ENCODE results near the gene NAGA. TPM values are rescaled to one million over a fixed set of nuclear protein-coding genes. Genes with fewer than 3 reads are reported as not detected.
A peak's percentile ranks its signal among the peaks of the same experiment; 100 is the strongest.

NAGA gene
- total RNA-seq, 1 donor from 2014 or later, result 23.5 TPM

- peak overlapping the region; percentile 83 for H3K4me3 Mint-ChIP-seq (ENCODE audit: unreplicated experiment)
- DNase-seq (ENCODE audit: extremely low spot score, unreplicated experiment), result no peak
- H3K9me3 Mint-ChIP-seq (ENCODE audit: unreplicated experiment), result no peaks in the 10 kb centered on the region
- H3K36me3 Mint-ChIP-seq (ENCODE audit: unreplicated experiment), result peaks cover 5% of the 10 kb centered on the region
- TF ChIP-seq CTCF (IDR thresholded peaks at IDR 0.05), result no peak
- H3K27ac Mint-ChIP-seq (ENCODE audit: unreplicated experiment), result peak overlapping the region; percentile 95
- no peaks in the 10 kb centered on the region for H3K27me3 Mint-ChIP-seq (ENCODE audit: unreplicated experiment)
- peaks cover 19% of the 10 kb centered on the region for H3K4me1 Mint-ChIP-seq (ENCODE audit: unreplicated experiment)
Measured at GRCh38 chr22:42069801-42070516, 653 bp downstream of the NAGA start.

GRCh38 chr22:42068291-42068690, 2.3 kb downstream of the NAGA start:
- Mint-ChIP-seq H3K27ac (ENCODE audit: unreplicated experiment) (no peak overlapping the region), H3K36me3 (ENCODE audit: unreplicated experiment) (peaks cover 5% of the 10 kb centered on the region), H3K27me3 (ENCODE audit: unreplicated experiment) (no peaks in the 10 kb centered on the region), H3K4me3 (ENCODE audit: unreplicated experiment) (no peak overlapping the region), H3K9me3 (ENCODE audit: unreplicated experiment) (no peaks in the 10 kb centered on the region), H3K4me1 (ENCODE audit: unreplicated experiment) (peaks cover 19% of the 10 kb centered on the region)
- no peak for DNase-seq (ENCODE audit: extremely low spot score, unreplicated experiment)
- no peak for TF ChIP-seq CTCF (IDR thresholded peaks at IDR 0.05)

- Mint-ChIP-seq H3K9me3 (ENCODE audit: unreplicated experiment) (no peaks in the 10 kb centered on the region), H3K4me3 (ENCODE audit: unreplicated experiment) (no peak overlapping the region), H3K36me3 (ENCODE audit: unreplicated experiment) (peaks cover 5% of the 10 kb centered on the region), H3K4me1 (ENCODE audit: unreplicated experiment) (peaks cover 19% of the 10 kb centered on the region), H3K27ac (ENCODE audit: unreplicated experiment) (no peak overlapping the region), H3K27me3 (ENCODE audit: unreplicated experiment) (no peaks in the 10 kb centered on the region)
- DNase-seq (ENCODE audit: extremely low spot score, unreplicated experiment), result no peak
- no peak for TF ChIP-seq CTCF (IDR thresholded peaks at IDR 0.05)
Measured at GRCh38 chr22:42067671-42068251, 2.9 kb downstream of the NAGA start.

- Mint-ChIP-seq H3K27me3 (ENCODE audit: unreplicated experiment) (no peaks in the 10 kb centered on the region), H3K4me1 (ENCODE audit: unreplicated experiment) (peaks cover 19% of the 10 kb centered on the region), H3K9me3 (ENCODE audit: unreplicated experiment) (no peaks in the 10 kb centered on the region), H3K27ac (ENCODE audit: unreplicated experiment) (no peak overlapping the region), H3K36me3 (ENCODE audit: unreplicated experiment) (peaks cover 5% of the 10 kb centered on the region), H3K4me3 (ENCODE audit: unreplicated experiment) (no peak overlapping the region)
- TF ChIP-seq CTCF (IDR thresholded peaks at IDR 0.05), result no peak
- peak; percentile 80 for DNase-seq (ENCODE audit: extremely low spot score, unreplicated experiment)
Measured at GRCh38 chr22:42066937-42067336, 3.7 kb downstream of the NAGA start.

GRCh38 chr22:42066126-42066761, 4.4 kb downstream of the NAGA start:
- Mint-ChIP-seq H3K27ac (ENCODE audit: unreplicated experiment) (no peak overlapping the region), H3K4me3 (ENCODE audit: unreplicated experiment) (no peak overlapping the region), H3K4me1 (ENCODE audit: unreplicated experiment) (peaks cover 13% of the 10 kb centered on the region), H3K9me3 (ENCODE audit: unreplicated experiment) (no peaks in the 10 kb centered on the region), H3K27me3 (ENCODE audit: unreplicated experiment) (no peaks in the 10 kb centered on the region), H3K36me3 (ENCODE audit: unreplicated experiment) (peaks cover 5% of the 10 kb centered on the region)
- TF ChIP-seq CTCF (IDR thresholded peaks at IDR 0.05), result no peak
- peak; percentile 70 for DNase-seq (ENCODE audit: extremely low spot score, unreplicated experiment)
